GM23338 (cell line): ENCODE data around the gene RFX3. TPM values are rescaled to one million over a fixed set of nuclear protein-coding genes. Genes with fewer than 3 reads are reported as not detected.
A peak's percentile ranks its signal among the peaks of the same experiment; 100 is the strongest.

Source experiments
- ATAC-seq: fragments of 200-7000 bp; cut with Tn5 transposase; 3 replicates; pipeline ENCODE4 v1.9.1; 2020
- DNase-seq: peaks from one replicate; pipeline ENCODE4 v3.0.0-alpha.2; 2015; ENCODE audit warnings: low spot score
- H2AFZ ChIP-seq: fragments of 200-600 bp; sonication (generic); 2 replicates; pipeline ENCODE4 v1.8.0; 2016; ENCODE audit warnings: antibody characterized with exemption, mild to moderate bottlenecking, moderate library complexity
- H3F3A ChIP-seq: fragments of 200-600 bp; sonication (generic); replicated peaks from 2 replicates; pipeline ENCODE4 v1.8.0; 2017; ENCODE audit warnings: antibody characterized with exemption, mixed run types, low read depth
- H3K27ac ChIP-seq: fragments of 200-600 bp; sonication (generic); 2 replicates; pipeline ENCODE4 v1.6.1; 2016; ENCODE audit warnings: low read depth
- H3K27me3 ChIP-seq: fragments of 200-600 bp; sonication (generic); 2 replicates; pipeline ENCODE4 v1.8.0; 2016; ENCODE audit warnings: mild to moderate bottlenecking, mixed run types, moderate library complexity; ENCODE audit not compliant: insufficient read depth
- H3K36me3 ChIP-seq: fragments of 200-600 bp; sonication (generic); 2 replicates; pipeline ENCODE4 v1.8.0; 2016; ENCODE audit warnings: mild to moderate bottlenecking; ENCODE audit not compliant: insufficient read depth
- H3K4me1 ChIP-seq: fragments of 200-600 bp; sonication (generic); 2 replicates; pipeline ENCODE4 v1.8.0; 2016; ENCODE audit warnings: mild to moderate bottlenecking, moderate library complexity; ENCODE audit not compliant: insufficient read depth
- H3K4me2 ChIP-seq: fragments of 200-600 bp; sonication (generic); 2 replicates; pipeline ENCODE4 v1.7.1; 2017; ENCODE audit warnings: mixed run types
- H3K4me3 ChIP-seq: fragments of 200-600 bp; sonication (generic); 2 replicates; pipeline ENCODE4 v1.6.1; 2016; ENCODE audit warnings: mixed run types
- H3K79me2 ChIP-seq: fragments of 200-600 bp; sonication (generic); replicated peaks from 2 replicates; pipeline ENCODE4 v1.8.0; 2017; ENCODE audit warnings: mild to moderate bottlenecking; ENCODE audit not compliant: insufficient read depth
- H3K9me2 ChIP-seq: fragments of 200-600 bp; sonication (generic); 2 replicates; pipeline ENCODE4 v1.8.0; 2017; ENCODE audit not compliant: insufficient read depth
- H4K20me1 ChIP-seq: fragments of 200-600 bp; sonication (generic); replicated peaks from 2 replicates; pipeline ENCODE4 v1.8.0; 2017; ENCODE audit warnings: mild to moderate bottlenecking; ENCODE audit not compliant: insufficient read depth
- H3K27ac Mint-ChIP-seq: 2 replicates; pipeline ENCODE4 v1.8.0; 2020; ENCODE audit warnings: inconsistent platforms, mild to moderate bottlenecking, moderate library complexity, mixed read lengths
- H3K27me3 Mint-ChIP-seq: 3 replicates; pipeline ENCODE4 v1.8.0; 2022; ENCODE audit warnings: low read depth, mild to moderate bottlenecking, moderate library complexity, mixed read lengths, inconsistent platforms; ENCODE audit not compliant: insufficient read depth, poor library complexity
- H3K36me3 Mint-ChIP-seq: 3 replicates; pipeline ENCODE4 v1.8.0; 2021; ENCODE audit warnings: low read depth, mild to moderate bottlenecking, inconsistent platforms, moderate library complexity, mixed read lengths
- H3K4me1 Mint-ChIP-seq: 3 replicates; pipeline ENCODE4 v1.8.0; 2020; ENCODE audit warnings: mild to moderate bottlenecking, inconsistent platforms, mixed read lengths
- H3K4me3 Mint-ChIP-seq: 3 replicates; pipeline ENCODE4 v1.8.0; 2021; ENCODE audit warnings: moderate library complexity, mild to moderate bottlenecking, inconsistent platforms, mixed read lengths
- H3K9me3 Mint-ChIP-seq: 3 replicates; pipeline ENCODE4 v1.8.0; 2020; ENCODE audit warnings: moderate library complexity, mild to moderate bottlenecking, inconsistent platforms, mixed read lengths
- EZH2 ChIP-seq: fragments of 200-600 bp; sonication (generic); IDR thresholded peaks from one replicate; pipeline ENCODE4 v1.8.0; 2017; ENCODE audit warnings: antibody characterized with exemption, mild to moderate bottlenecking, low read depth; ENCODE audit not compliant: unreplicated experiment
- NANOG ChIP-seq: IDR thresholded peaks from 2 replicates; pipeline ENCODE4 v1.6.1; 2016; ENCODE audit warnings: antibody characterized with exemption, borderline replicate concordance
- POLR2AphosphoS5 ChIP-seq: IDR thresholded peaks from 2 replicates; pipeline ENCODE4 v1.6.1; 2016; ENCODE audit warnings: antibody characterized with exemption, low read depth
- STAT1 ChIP-seq: IDR thresholded peaks from one replicate; pipeline ENCODE4 v1.6.1; 2016; ENCODE audit warnings: antibody characterized with exemption; ENCODE audit not compliant: unreplicated experiment
- ZNF114 ChIP-seq: fragments of 250-450 bp; sonication (Bioruptor Pico); IDR thresholded peaks from 2 replicates; pipeline ENCODE4 v1.5.0; 2020; ENCODE audit warnings: mild to moderate bottlenecking, moderate library complexity
- polyA plus RNA-seq: library from polyadenylated mRNA; unstranded; fragments of >200 nt; fragmentation: Nextera tagmentation; extraction: Ambion mirVana; gene quantifications from 2 replicates; pipeline ENCODE4 v1.2.1, GENCODE V29; 2016
- total RNA-seq: library from RNA; depleted of rRNA; stranded (reverse); fragments of >200 nt; shearing (Covaris generic); gene quantifications from 2 replicates; pipeline ENCODE4 v1.2.3, GENCODE V29; 2014
- TF ChIP-seq, protein P1 (sequence below): IDR thresholded peaks from one replicate; pipeline ENCODE4 v1.6.1; 2018; ENCODE audit warnings: antibody characterized with exemption; ENCODE audit not compliant: unreplicated experiment
- TF ChIP-seq, protein P2 (sequence below), 2 experiments: fragments of 200-600 bp in 1 of 2; sonication (generic) in 1 of 2; conservative IDR thresholded peaks; 2 replicates each; pipeline versions ENCODE4 v1.5.1 to v1.6.1; 2016 to 2017; ENCODE audit warnings: antibody characterized with exemption in 2 of 2, low read depth in 2 of 2, mild to moderate bottlenecking in 2 of 2, moderate library complexity in 1 of 2
- TF ChIP-seq, protein P3 (sequence below): fragments of 250-450 bp; sonication (Bioruptor Pico); IDR thresholded peaks from 2 replicates; pipeline ENCODE4 v1.5.0; 2020; ENCODE audit warnings: mild to moderate bottlenecking, moderate library complexity

Gene RFX3
- total and polyA plus RNA-seq, 2 experiments from 2014 or later, result 9.8 to 22.1 TPM

DNA sequence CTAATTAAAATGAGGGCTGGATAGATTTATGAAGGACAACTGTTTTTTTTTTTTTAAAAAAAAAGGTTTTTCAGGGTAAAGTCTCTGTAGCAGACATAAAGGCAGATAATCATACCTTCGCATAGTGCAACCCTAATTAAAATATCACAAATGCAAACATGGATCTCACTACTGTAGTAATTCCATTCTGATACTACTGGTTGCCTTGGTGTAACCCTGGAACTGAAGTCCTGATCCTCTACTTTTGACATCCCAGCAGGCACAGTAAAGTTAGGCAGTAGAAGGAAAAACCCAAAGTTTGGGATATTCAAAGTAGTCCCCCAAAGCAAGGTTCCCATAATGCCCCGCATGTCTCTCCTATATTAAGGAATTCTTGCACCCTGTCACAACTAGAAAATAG, 19.6 kb downstream of the RFX3 start:
- H2AFZ ChIP-seq, result no peak overlapping the region
- peak overlapping the region; percentile 67; the same call in 1 of the 2 replicates for H3K27ac ChIP-seq
- Mint-ChIP-seq H3K4me1 (peaks cover 41% of the 10 kb centered on the region), H3K27ac (0 out of 2 replicates have a peak overlapping the region, but pooled peaks have one; percentile 67), H3K27me3 (no peaks in the 10 kb centered on the region), H3K9me3 (no peaks in the 10 kb centered on the region), H3K36me3 (no peaks in the 10 kb centered on the region; the same call in 2 of the 3 replicates), H3K4me3 (no peak overlapping the region)
- H3K79me2 ChIP-seq, result peaks cover 41% of the 10 kb centered on the region
- H3K36me3 ChIP-seq, result no peaks in the 10 kb centered on the region
- H3K27me3 ChIP-seq, result no peaks in the 10 kb centered on the region
- TF ChIP-seq STAT1, result no peak
- TF ChIP-seq, protein P1, sequence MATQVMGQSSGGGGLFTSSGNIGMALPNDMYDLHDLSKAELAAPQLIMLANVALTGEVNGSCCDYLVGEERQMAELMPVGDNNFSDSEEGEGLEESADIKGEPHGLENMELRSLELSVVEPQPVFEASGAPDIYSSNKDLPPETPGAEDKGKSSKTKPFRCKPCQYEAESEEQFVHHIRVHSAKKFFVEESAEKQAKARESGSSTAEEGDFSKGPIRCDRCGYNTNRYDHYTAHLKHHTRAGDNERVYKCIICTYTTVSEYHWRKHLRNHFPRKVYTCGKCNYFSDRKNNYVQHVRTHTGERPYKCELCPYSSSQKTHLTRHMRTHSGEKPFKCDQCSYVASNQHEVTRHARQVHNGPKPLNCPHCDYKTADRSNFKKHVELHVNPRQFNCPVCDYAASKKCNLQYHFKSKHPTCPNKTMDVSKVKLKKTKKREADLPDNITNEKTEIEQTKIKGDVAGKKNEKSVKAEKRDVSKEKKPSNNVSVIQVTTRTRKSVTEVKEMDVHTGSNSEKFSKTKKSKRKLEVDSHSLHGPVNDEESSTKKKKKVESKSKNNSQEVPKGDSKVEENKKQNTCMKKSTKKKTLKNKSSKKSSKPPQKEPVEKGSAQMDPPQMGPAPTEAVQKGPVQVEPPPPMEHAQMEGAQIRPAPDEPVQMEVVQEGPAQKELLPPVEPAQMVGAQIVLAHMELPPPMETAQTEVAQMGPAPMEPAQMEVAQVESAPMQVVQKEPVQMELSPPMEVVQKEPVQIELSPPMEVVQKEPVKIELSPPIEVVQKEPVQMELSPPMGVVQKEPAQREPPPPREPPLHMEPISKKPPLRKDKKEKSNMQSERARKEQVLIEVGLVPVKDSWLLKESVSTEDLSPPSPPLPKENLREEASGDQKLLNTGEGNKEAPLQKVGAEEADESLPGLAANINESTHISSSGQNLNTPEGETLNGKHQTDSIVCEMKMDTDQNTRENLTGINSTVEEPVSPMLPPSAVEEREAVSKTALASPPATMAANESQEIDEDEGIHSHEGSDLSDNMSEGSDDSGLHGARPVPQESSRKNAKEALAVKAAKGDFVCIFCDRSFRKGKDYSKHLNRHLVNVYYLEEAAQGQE, result no peak
- no peak for TF ChIP-seq EZH2
- TF ChIP-seq, protein P2, sequence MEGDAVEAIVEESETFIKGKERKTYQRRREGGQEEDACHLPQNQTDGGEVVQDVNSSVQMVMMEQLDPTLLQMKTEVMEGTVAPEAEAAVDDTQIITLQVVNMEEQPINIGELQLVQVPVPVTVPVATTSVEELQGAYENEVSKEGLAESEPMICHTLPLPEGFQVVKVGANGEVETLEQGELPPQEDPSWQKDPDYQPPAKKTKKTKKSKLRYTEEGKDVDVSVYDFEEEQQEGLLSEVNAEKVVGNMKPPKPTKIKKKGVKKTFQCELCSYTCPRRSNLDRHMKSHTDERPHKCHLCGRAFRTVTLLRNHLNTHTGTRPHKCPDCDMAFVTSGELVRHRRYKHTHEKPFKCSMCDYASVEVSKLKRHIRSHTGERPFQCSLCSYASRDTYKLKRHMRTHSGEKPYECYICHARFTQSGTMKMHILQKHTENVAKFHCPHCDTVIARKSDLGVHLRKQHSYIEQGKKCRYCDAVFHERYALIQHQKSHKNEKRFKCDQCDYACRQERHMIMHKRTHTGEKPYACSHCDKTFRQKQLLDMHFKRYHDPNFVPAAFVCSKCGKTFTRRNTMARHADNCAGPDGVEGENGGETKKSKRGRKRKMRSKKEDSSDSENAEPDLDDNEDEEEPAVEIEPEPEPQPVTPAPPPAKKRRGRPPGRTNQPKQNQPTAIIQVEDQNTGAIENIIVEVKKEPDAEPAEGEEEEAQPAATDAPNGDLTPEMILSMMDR (conservative IDR thresholded peaks at IDR 0.05; ENCODE audit: low read depth in 2 of 2), result no peak
- no peak for TF ChIP-seq POLR2AphosphoS5
- TF ChIP-seq NANOG, result no peak
- no peaks in the 10 kb centered on the region for H4K20me1 ChIP-seq
- no peaks in the 10 kb centered on the region for H3F3A ChIP-seq
- no peaks in the 10 kb centered on the region for H3K9me2 ChIP-seq
- DNase-seq (no peak), ATAC-seq (no peak)
- H3K4me3 ChIP-seq, result no peak overlapping the region
- peaks cover 31% of the 10 kb centered on the region for H3K4me1 ChIP-seq
- peak overlapping the region; percentile 37; the same call in 1 of the 2 replicates for H3K4me2 ChIP-seq

DNA sequence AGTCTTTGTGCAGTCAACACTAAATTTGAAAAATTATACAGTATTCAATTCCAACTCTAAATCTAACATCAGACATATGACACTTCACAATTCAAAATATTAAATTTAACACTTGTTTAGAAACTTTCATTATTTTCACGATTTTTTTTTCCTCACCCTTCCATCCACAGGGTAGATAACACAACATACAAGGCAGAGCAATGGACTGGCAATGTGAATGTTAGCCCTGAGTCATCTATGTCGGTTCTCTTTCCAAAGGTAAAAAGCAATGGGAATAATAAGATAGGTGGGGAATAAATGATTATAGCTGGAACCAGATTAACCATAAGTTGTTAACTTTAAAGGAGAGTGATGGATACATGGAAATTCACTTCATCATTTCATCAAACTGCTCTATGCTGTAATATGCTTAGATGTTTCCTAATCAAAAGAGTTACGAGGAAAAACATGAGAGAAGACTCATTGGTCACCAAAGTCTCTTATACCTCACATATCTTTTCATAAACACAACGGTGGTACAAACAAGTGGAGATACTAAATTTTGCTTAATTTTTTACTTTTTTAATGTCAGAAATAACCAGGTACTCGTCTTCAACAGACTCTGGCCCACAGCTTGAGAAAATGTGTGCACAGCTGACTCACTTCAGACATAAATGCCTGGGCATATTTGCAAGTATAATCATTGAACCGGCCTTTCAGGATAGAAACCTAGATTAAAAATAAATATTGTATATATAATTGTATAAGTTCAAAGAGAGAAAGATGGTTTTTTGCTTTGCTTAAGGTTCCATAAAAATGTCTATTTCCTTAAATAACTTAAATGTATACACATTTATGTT, 23.0 kb downstream of the RFX3 start:
- Histone ChIP-seq H3K27ac (no peak overlapping the region), H3K9me2 (no peaks in the 10 kb centered on the region), H3K4me2 (no peak overlapping the region), H3F3A (no peaks in the 10 kb centered on the region), H4K20me1 (no peaks in the 10 kb centered on the region), H3K4me3 (no peak overlapping the region), H3K79me2 (peaks cover 22% of the 10 kb centered on the region; the same call in 1 of the 2 replicates), H2AFZ (no peak overlapping the region), H3K27me3 (no peaks in the 10 kb centered on the region), H3K36me3 (no peaks in the 10 kb centered on the region), H3K4me1 (peaks cover 38% of the 10 kb centered on the region)
- Mint-ChIP-seq H3K4me3 (no peak overlapping the region), H3K36me3 (no peaks in the 10 kb centered on the region; the same call in 2 of the 3 replicates), H3K27ac (no peak overlapping the region), H3K4me1 (peaks cover 35% of the 10 kb centered on the region), H3K9me3 (no peaks in the 10 kb centered on the region), H3K27me3 (no peaks in the 10 kb centered on the region)
- ATAC-seq, result no peak
- no peak for DNase-seq
- no peak for TF ChIP-seq ZNF114 (CRISPR knock-in tag)
- no peak for TF ChIP-seq EZH2
- no peak for TF ChIP-seq STAT1
- TF ChIP-seq, protein P3, sequence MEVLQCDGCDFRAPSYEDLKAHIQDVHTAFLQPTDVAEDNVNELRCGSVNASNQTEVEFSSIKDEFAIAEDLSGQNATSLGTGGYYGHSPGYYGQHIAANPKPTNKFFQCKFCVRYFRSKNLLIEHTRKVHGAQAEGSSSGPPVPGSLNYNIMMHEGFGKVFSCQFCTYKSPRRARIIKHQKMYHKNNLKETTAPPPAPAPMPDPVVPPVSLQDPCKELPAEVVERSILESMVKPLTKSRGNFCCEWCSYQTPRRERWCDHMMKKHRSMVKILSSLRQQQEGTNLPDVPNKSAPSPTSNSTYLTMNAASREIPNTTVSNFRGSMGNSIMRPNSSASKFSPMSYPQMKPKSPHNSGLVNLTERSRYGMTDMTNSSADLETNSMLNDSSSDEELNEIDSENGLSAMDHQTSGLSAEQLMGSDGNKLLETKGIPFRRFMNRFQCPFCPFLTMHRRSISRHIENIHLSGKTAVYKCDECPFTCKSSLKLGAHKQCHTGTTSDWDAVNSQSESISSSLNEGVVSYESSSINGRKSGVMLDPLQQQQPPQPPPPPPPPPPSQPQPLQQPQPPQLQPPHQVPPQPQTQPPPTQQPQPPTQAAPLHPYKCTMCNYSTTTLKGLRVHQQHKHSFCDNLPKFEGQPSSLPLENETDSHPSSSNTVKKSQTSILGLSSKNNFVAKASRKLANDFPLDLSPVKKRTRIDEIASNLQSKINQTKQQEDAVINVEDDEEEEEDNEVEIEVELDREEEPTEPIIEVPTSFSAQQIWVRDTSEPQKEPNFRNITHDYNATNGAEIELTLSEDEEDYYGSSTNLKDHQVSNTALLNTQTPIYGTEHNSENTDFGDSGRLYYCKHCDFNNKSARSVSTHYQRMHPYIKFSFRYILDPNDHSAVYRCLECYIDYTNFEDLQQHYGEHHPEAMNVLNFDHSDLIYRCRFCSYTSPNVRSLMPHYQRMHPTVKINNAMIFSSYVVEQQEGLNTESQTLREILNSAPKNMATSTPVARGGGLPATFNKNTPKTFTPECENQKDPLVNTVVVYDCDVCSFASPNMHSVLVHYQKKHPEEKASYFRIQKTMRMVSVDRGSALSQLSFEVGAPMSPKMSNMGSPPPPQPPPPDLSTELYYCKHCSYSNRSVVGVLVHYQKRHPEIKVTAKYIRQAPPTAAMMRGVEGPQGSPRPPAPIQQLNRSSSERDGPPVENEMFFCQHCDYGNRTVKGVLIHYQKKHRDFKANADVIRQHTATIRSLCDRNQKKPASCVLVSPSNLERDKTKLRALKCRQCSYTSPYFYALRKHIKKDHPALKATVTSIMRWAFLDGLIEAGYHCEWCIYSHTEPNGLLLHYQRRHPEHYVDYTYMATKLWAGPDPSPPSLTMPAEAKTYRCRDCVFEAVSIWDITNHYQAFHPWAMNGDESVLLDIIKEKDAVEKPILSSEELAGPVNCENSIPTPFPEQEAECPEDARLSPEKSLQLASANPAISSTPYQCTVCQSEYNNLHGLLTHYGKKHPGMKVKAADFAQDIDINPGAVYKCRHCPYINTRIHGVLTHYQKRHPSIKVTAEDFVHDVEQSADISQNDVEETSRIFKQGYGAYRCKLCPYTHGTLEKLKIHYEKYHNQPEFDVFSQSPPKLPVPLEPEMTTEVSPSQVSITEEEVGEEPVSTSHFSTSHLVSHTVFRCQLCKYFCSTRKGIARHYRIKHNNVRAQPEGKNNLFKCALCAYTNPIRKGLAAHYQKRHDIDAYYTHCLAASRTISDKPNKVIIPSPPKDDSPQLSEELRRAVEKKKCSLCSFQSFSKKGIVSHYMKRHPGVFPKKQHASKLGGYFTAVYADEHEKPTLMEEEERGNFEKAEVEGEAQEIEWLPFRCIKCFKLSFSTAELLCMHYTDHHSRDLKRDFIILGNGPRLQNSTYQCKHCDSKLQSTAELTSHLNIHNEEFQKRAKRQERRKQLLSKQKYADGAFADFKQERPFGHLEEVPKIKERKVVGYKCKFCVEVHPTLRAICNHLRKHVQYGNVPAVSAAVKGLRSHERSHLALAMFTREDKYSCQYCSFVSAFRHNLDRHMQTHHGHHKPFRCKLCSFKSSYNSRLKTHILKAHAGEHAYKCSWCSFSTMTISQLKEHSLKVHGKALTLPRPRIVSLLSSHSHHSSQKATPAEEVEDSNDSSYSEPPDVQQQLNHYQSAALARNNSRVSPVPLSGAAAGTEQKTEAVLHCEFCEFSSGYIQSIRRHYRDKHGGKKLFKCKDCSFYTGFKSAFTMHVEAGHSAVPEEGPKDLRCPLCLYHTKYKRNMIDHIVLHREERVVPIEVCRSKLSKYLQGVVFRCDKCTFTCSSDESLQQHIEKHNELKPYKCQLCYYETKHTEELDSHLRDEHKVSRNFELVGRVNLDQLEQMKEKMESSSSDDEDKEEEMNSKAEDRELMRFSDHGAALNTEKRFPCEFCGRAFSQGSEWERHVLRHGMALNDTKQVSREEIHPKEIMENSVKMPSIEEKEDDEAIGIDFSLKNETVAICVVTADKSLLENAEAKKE (CRISPR knock-in tag), result no peak
- no peak for TF ChIP-seq NANOG
